Upper lobe of left lung (tissue), 4 donors: ENCODE measurements around the gene IER3IP1.

Experiments used
- EP300 ChIP-seq, 4 donors: sonication (generic); formaldehyde crosslinking; IDR thresholded peaks; one replicate each; pipeline ENCODE4 v1.5.1; 2017; ENCODE audit warnings: antibody characterized with exemption in 4 of 4, control low read depth in 2 of 4
- POLR2A ChIP-seq, 4 donors: fragments of 450-650 bp; IDR thresholded peaks; one replicate each; pipeline ENCODE4 v1.5.1; 2016 to 2017; ENCODE audit warnings: antibody characterized with exemption in 4 of 4, mild to moderate bottlenecking in 2 of 4
- POLR2AphosphoS5 ChIP-seq, 2 donors: sonication (generic); formaldehyde crosslinking; IDR thresholded peaks; one replicate each; pipeline ENCODE4 v1.5.1; 2017; ENCODE audit warnings: antibody characterized with exemption in 2 of 2
- TF ChIP-seq, protein P1 (sequence below), 6 experiments: fragments of 450-650 bp in 4 of 6; fragments of 200-600 bp in 2 of 6; sonication (generic) in 2 of 6; IDR thresholded peaks; one replicate each; pipeline ENCODE4 v1.5.1; 2016 to 2019; ENCODE audit warnings: antibody characterized with exemption in 6 of 6

DNA sequence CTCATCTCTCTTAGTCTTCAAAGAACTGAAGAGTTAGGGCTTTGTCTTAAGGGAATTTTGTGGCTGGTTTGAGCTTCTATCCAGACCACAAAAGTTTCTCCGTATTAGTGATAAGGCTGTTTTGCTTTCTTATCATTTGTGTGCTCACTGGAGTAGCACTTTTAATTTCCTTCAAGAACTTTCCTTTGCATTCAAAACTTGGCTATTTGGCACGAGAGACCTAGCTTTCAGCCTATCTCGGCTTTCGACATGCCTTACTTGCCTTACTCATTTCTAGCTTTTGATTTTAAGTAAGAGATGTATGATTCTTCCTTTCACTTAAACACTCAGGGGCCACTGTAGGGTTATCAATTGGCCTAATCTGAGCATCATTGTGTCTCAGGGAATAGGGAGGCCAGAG lies 55.7 kb downstream of the IER3IP1 start:
- TF ChIP-seq, protein P1, sequence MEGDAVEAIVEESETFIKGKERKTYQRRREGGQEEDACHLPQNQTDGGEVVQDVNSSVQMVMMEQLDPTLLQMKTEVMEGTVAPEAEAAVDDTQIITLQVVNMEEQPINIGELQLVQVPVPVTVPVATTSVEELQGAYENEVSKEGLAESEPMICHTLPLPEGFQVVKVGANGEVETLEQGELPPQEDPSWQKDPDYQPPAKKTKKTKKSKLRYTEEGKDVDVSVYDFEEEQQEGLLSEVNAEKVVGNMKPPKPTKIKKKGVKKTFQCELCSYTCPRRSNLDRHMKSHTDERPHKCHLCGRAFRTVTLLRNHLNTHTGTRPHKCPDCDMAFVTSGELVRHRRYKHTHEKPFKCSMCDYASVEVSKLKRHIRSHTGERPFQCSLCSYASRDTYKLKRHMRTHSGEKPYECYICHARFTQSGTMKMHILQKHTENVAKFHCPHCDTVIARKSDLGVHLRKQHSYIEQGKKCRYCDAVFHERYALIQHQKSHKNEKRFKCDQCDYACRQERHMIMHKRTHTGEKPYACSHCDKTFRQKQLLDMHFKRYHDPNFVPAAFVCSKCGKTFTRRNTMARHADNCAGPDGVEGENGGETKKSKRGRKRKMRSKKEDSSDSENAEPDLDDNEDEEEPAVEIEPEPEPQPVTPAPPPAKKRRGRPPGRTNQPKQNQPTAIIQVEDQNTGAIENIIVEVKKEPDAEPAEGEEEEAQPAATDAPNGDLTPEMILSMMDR (IDR thresholded peaks at IDR 0.05) = no peak
- TF ChIP-seq POLR2AphosphoS5 (IDR thresholded peaks at IDR 0.05) (no peak), POLR2A (IDR thresholded peaks at IDR 0.05) (no peak), EP300 (IDR thresholded peaks at IDR 0.05) (no peak)
